Adrenal gland (tissue), 12 donors: ENCODE data around the gene CYP24A1. TPM values are rescaled to one million over a fixed set of nuclear protein-coding genes. Genes with fewer than 3 reads are reported as not detected.

Experiments
- DNase-seq, 7 donors: peaks; one replicate each; pipeline ENCODE4 v3.0.0-alpha.2; 2019 to 2020
- H3K27ac ChIP-seq, 5 donors: fragments of 200-600 bp; sonication (generic) in 4 of 5; 1 replicate in 3 of 5; 2 replicates in 2 of 5; pipeline versions ENCODE4 v1.5.1 to v1.8.0; 2016 to 2020; ENCODE audit warnings: mild to moderate bottlenecking in 1 of 5
- H3K27me3 ChIP-seq: fragments of 200-600 bp; 2 replicates; pipeline ENCODE4 v1.8.0; 2021
- H3K36me3 ChIP-seq, 2 donors: fragments of 200-600 bp; replicated peaks in 1 of 2; 1 replicate in 1 of 2; 2 replicates in 1 of 2; pipeline versions ENCODE4 v1.5.1 to v1.8.0; 2018 to 2022
- H3K4me1 ChIP-seq, 2 donors: fragments of 200-600 bp; replicated peaks in 1 of 2; 1 replicate in 1 of 2; 2 replicates in 1 of 2; pipeline versions ENCODE4 v1.5.1 to v1.8.0; 2018 to 2021
- H3K4me3 ChIP-seq, 4 donors: fragments of 200-600 bp; sonication (generic) in 3 of 4; one replicate each; pipeline ENCODE4 v1.5.1; 2016 to 2018
- H3K9me3 ChIP-seq, 3 donors: fragments of 200-600 bp; sonication (generic) in 1 of 3; replicated peaks in 1 of 3; 1 replicate in 2 of 3; 2 replicates in 1 of 3; pipeline versions ENCODE4 v1.5.1 to v1.8.0; 2016 to 2021
- CTCF ChIP-seq, 6 experiments: fragments of 450-650 bp in 4 of 6; fragments of 200-600 bp in 2 of 6; sonication (generic) in 1 of 6; IDR thresholded peaks; 1 replicate in 5 of 6; 2 replicates in 1 of 6; pipeline versions ENCODE4 v1.5.1 to v1.8.0; 2016 to 2021; ENCODE audit warnings: antibody characterized with exemption in 6 of 6, mild to moderate bottlenecking in 2 of 6, moderate library complexity in 1 of 6
- POLR2A ChIP-seq, 2 donors: fragments of 450-650 bp; IDR thresholded peaks; one replicate each; pipeline ENCODE4 v1.6.1; 2017; ENCODE audit warnings: antibody characterized with exemption in 2 of 2, mild to moderate bottlenecking in 2 of 2, moderate library complexity in 1 of 2
- WGBS, 4 donors: extraction: QIAGEN DNeasy Blood & Tissue Kit in 2 of 4; methylation state at CpG; one replicate each; pipeline versions ENCODE4 v1.1.5 to v1.1.7; 2013 to 2017; 5-methylcytosine and 5-hydroxymethylcytosine counted together
- intact Hi-C, 2 donors: fragments of 100-400 bp; cut with DNase I; formaldehyde crosslinking; loops; one replicate each; pipeline versions ENCODE4 v1.14.1 to v1.15.0; 2022 to 2023
- polyA plus RNA-seq, 3 donors: library from polyadenylated mRNA; stranded (reverse); fragments of 200-250 nt in 2 of 3; fragments of 350-450 nt in 1 of 3; fragmentation: Illumina TruSeq in 1 of 3; extraction: RNeasy Lipid Tissue Mini Kit (QIAGEN cat#74804) in 1 of 3; gene quantifications; one replicate each; pipeline ENCODE4 v1.2.3, GENCODE V29; 2013 to 2014
- total RNA-seq, 9 donors: library from RNA; depleted of rRNA in 4 of 9; stranded (reverse); fragments of >200 nt in 4 of 9; fragments of 120-200 nt in 1 of 9; fragmentation: NEBNext Ultra II Directional in 1 of 9; extraction: Animal tissue kit (Norgen Biotek cat#: 25700) in 1 of 9; gene quantifications; one replicate each; pipeline versions ENCODE4 v1.1.0 to v1.2.4, GENCODE V29; 2013 to 2023
- donor health status: healthy with polysubstance abuse.
- donor health status: Bipolar disorder and iron deficiency.
- donor health status: DM: yes; HTN: yes; CAD: no.
- donor health status: DM: no; HTN: no; CAD: no.
- donor health status: DM: no; HTN: no; CAD: no.
- donor health status: DM: yes; HTN: yes; CAD: no.

The CYP24A1 gene
- total and polyA plus RNA-seq, 12 donors: 0.09 TPM; not detected in 11

- intact Hi-C loops: no loop called here
- Histone ChIP-seq H3K4me1 (peaks cover 9 to 21% of the 10 kb centered on the region in 2 donors), H3K9me3 (no peaks in the 10 kb centered on the region)
These were observed 38.4 kb upstream of the CYP24A1 start for GRCh38 chr20:54212226-54212625.

GRCh38 chr20:54209216-54209813 is 35.5 kb upstream of the CYP24A1 start:
- Histone ChIP-seq H3K4me3 (peak overlapping the region in 1 of 4 donors; percentile 84), H3K27me3 (no peaks in the 10 kb centered on the region), H3K36me3 (no peaks in the 10 kb centered on the region), H3K9me3 (no peaks in the 10 kb centered on the region), H3K4me1 (peaks cover 9 to 21% of the 10 kb centered on the region in 2 donors), H3K27ac (no peak overlapping the region)
- no peak for DNase-seq
- TF ChIP-seq CTCF (IDR thresholded peaks at IDR 0.05) (no peak), POLR2A (IDR thresholded peaks at IDR 0.05) (no peak)
- 78 to 87% (median 84%) methylated on average over 5 of the region's 5 CpGs for WGBS, 4 donors
- intact Hi-C loops: no loop called here

More at GRCh38 chr20:54212226-54212625, 38.4 kb upstream of the CYP24A1 start:
- Histone ChIP-seq H3K4me3 (no peak overlapping the region), H3K27ac (no peak overlapping the region), H3K36me3 (peaks cover 0 to under 1% of the 10 kb centered on the region in 2 donors), H3K27me3 (no peaks in the 10 kb centered on the region)
- DNase-seq: no peak
- WGBS, 4 donors: 80 to 95% (median 93%) methylated on average over 1 of the region's 1 CpG
- TF ChIP-seq POLR2A (IDR thresholded peaks at IDR 0.05) (no peak), CTCF (IDR thresholded peaks at IDR 0.05) (no peak)

GRCh38 chr20:54208548-54209176 is 34.9 kb upstream of the CYP24A1 start:
- Histone ChIP-seq H3K4me1 (peaks cover 9 to 21% of the 10 kb centered on the region in 2 donors), H3K4me3 (peak overlapping the region; percentile 60 to 84 (median 64)), H3K27me3 (no peaks in the 10 kb centered on the region), H3K27ac (peak overlapping the region in 3 of 5 donors; percentile 95 to 97 (median 97)), H3K36me3 (no peaks in the 10 kb centered on the region), H3K9me3 (no peaks in the 10 kb centered on the region)
- WGBS, 4 donors: 2 to 6% (median 4%) methylated on average over 13 to 15 of the region's 15 CpGs
- no peak for DNase-seq
- TF ChIP-seq CTCF (IDR thresholded peaks at IDR 0.05) (peak in 1 of 6 experiments; percentile 13), POLR2A (IDR thresholded peaks at IDR 0.05) (no peak)
- intact Hi-C loops: no loop called here

- intact Hi-C loops: no loop called here
These were observed 34.2 kb upstream of the CYP24A1 start, which contains the start of gene PFDN4 for GRCh38 chr20:54207743-54208547. PFDN4 (plus strand) TSS chr20:54208087; CDS start chr20:54208101, 14 bp downstream.

More at GRCh38 chr20:54207743-54208547, 34.2 kb upstream of the CYP24A1 start, which contains the start of gene PFDN4:
- Histone ChIP-seq H3K4me1 (peaks cover 9 to 21% of the 10 kb centered on the region in 2 donors), H3K27ac (peak within 1 kb of the TSS; percentile 80 to 97 (median 95)), H3K27me3 (no peaks in the 10 kb centered on the region), H3K36me3 (no peaks in the 10 kb centered on the region), H3K4me3 (peak within 1 kb of the TSS; percentile 60 to 84 (median 64)), H3K9me3 (no peaks in the 10 kb centered on the region)
- peak; percentile 79 to 88 (median 80) for DNase-seq
- peak; percentile 64 to 82 (median 74) for TF ChIP-seq CTCF (IDR thresholded peaks at IDR 0.05)
- peak; percentile 10 to 34 for TF ChIP-seq POLR2A (IDR thresholded peaks at IDR 0.05)
- 0 to 3% (median 1%) methylated on average over 13 to 76 of the region's 76 CpGs for WGBS, 4 donors
